Progenitor cell of endocrine pancreas (in vitro differentiated cells): ENCODE measurements around the gene SPTAN1. TPM values are rescaled to one million over a fixed set of nuclear protein-coding genes. Genes with fewer than 3 reads are reported as not detected.
"Not testable (repeated sequence)": the region's sequence is repeated elsewhere in the genome, so short reads cannot be mapped to it uniquely, and the experiment has no call there.

Experiments used
- DNase-seq: peaks from one replicate; pipeline ENCODE4 v3.0.0; 2021; ENCODE audit warnings: low spot score; ENCODE audit not compliant: unreplicated experiment
- H3K27ac Mint-ChIP-seq: 2 replicates; pipeline ENCODE4 v1.8.0; 2021; ENCODE audit warnings: mild to moderate bottlenecking, moderate library complexity, mixed read lengths
- H3K27me3 Mint-ChIP-seq: 2 replicates; pipeline ENCODE4 v1.8.0; 2021; ENCODE audit warnings: mixed read lengths
- H3K36me3 Mint-ChIP-seq: 2 replicates; pipeline ENCODE4 v1.8.0; 2022; ENCODE audit warnings: mixed read lengths; ENCODE audit not compliant: insufficient read depth
- H3K4me1 Mint-ChIP-seq: 2 replicates; pipeline ENCODE4 v1.8.0; 2021; ENCODE audit warnings: low read depth, mixed read lengths
- H3K4me3 Mint-ChIP-seq: 2 replicates; pipeline ENCODE4 v1.8.0; 2021; ENCODE audit warnings: low read depth, mild to moderate bottlenecking, moderate library complexity, mixed read lengths
- H3K9me3 Mint-ChIP-seq: 2 replicates; pipeline ENCODE4 v1.8.0; 2021; ENCODE audit warnings: low read depth, mixed read lengths
- CTCF ChIP-seq: fragments of 200-600 bp; sonication (generic); IDR thresholded peaks from one replicate; pipeline ENCODE4 v1.5.0; 2021; ENCODE audit warnings: antibody characterized with exemption, mild to moderate bottlenecking; ENCODE audit not compliant: unreplicated experiment
- total RNA-seq: library from RNA; stranded (reverse); gene quantifications from 2 replicates; pipeline ENCODE4 v1.2.1, GENCODE V29; 2021

SPTAN1 gene
- total RNA-seq, 1 donor from 2014 or later = 448 TPM

GRCh38 chr9:128642675-128643245 lies 90.4 kb downstream of the SPTAN1 start:
- no peak for DNase-seq
- H3K4me3 Mint-ChIP-seq = no peak overlapping the region
- no peaks in the 10 kb centered on the region for H3K4me1 Mint-ChIP-seq
- no peaks in the 10 kb centered on the region for H3K9me3 Mint-ChIP-seq
- peak overlapping the region; percentile 38 for H3K27ac Mint-ChIP-seq
- H3K27me3 Mint-ChIP-seq = no peaks in the 10 kb centered on the region
- H3K36me3 Mint-ChIP-seq = peaks cover 9% of the 10 kb centered on the region
- TF ChIP-seq CTCF = no peak

- H3K27ac Mint-ChIP-seq = no peak overlapping the region
- no peaks in the 10 kb centered on the region for H3K9me3 Mint-ChIP-seq
- no peak for TF ChIP-seq CTCF
- no peak overlapping the region for H3K4me3 Mint-ChIP-seq
- H3K27me3 Mint-ChIP-seq = no peaks in the 10 kb centered on the region
- H3K36me3 Mint-ChIP-seq = peaks cover 5% of the 10 kb centered on the region
- no peaks in the 10 kb centered on the region for H3K4me1 Mint-ChIP-seq
- DNase-seq = no peak
Observed at GRCh38 chr9:128643519-128644300, 91.3 kb downstream of the SPTAN1 start.

GRCh38 chr9:128648206-128648605 lies 95.8 kb downstream of the SPTAN1 start:
- not testable (repeated sequence) for H3K27me3 Mint-ChIP-seq, H3K9me3 Mint-ChIP-seq, H3K36me3 Mint-ChIP-seq, H3K4me1 Mint-ChIP-seq, DNase-seq, H3K4me3 Mint-ChIP-seq, H3K27ac Mint-ChIP-seq
- TF ChIP-seq CTCF = peak; percentile 28

- TF ChIP-seq CTCF = no peak
- Mint-ChIP-seq H3K4me1 (peaks cover 2% of the 10 kb centered on the region), H3K9me3 (no peaks in the 10 kb centered on the region), H3K27me3 (no peaks in the 10 kb centered on the region), H3K4me3 (no peak overlapping the region), H3K36me3 (no peaks in the 10 kb centered on the region), H3K27ac (no peak overlapping the region)
- no peak for DNase-seq
Observed at GRCh38 chr9:128651798-128652197, 99.4 kb downstream of the SPTAN1 start.

- no peaks in the 10 kb centered on the region for H3K27me3 Mint-ChIP-seq
- H3K4me3 Mint-ChIP-seq = peak overlapping the region; percentile 60
- H3K36me3 Mint-ChIP-seq = no peaks in the 10 kb centered on the region
- no peaks in the 10 kb centered on the region for H3K9me3 Mint-ChIP-seq
- no peak overlapping the region for H3K27ac Mint-ChIP-seq
- peaks cover 2% of the 10 kb centered on the region for H3K4me1 Mint-ChIP-seq
- DNase-seq = no peak
- no peak for TF ChIP-seq CTCF
Observed at GRCh38 chr9:128653908-128654307, 101.5 kb downstream of the SPTAN1 start.
